H9 (cell line): ENCODE results near the gene CD28. TPM values are rescaled to one million over a fixed set of nuclear protein-coding genes. Genes with fewer than 3 reads are reported as not detected.

ENCODE experiments used
- DNase-seq: peaks from one replicate; pipeline ENCODE4 v3.0.0-alpha.2; 2017
- H2AFZ ChIP-seq: one replicate; pipeline ENCODE4 v1.6.1; 2013; ENCODE audit warnings: mild to moderate bottlenecking, low read length, control low read depth, moderate library complexity
- H2AK5ac ChIP-seq: 2 replicates; pipeline ENCODE4 v1.6.1; 2013; ENCODE audit warnings: low read length, control low read depth, mixed read lengths; ENCODE audit not compliant: insufficient read length
- H2BK120ac ChIP-seq: one replicate; pipeline ENCODE4 v1.6.1; 2013; ENCODE audit warnings: low read depth, mild to moderate bottlenecking, low read length, control low read depth, inconsistent platforms; ENCODE audit not compliant: poor library complexity, severe bottlenecking
- H2BK12ac ChIP-seq: 2 replicates; pipeline ENCODE4 v1.6.1; 2013; ENCODE audit warnings: low read length, control low read depth, mixed read lengths, low read depth; ENCODE audit not compliant: insufficient read length
- H2BK15ac ChIP-seq: 2 replicates; pipeline ENCODE4 v1.6.1; 2013; ENCODE audit warnings: low read depth, low read length, control low read depth
- H2BK20ac ChIP-seq: one replicate; pipeline ENCODE4 v1.6.1; 2013; ENCODE audit warnings: low read depth, mild to moderate bottlenecking, low read length, control low read depth, inconsistent platforms; ENCODE audit not compliant: poor library complexity, severe bottlenecking
- H2BK5ac ChIP-seq: 2 replicates; pipeline ENCODE4 v1.6.1; 2013; ENCODE audit warnings: low read length, control low read depth, mixed read lengths; ENCODE audit not compliant: insufficient read length
- H3K14ac ChIP-seq: 2 replicates; pipeline ENCODE4 v1.6.1; 2013; ENCODE audit warnings: low read length, control low read depth; ENCODE audit not compliant: insufficient read depth
- H3K18ac ChIP-seq: 2 replicates; pipeline ENCODE4 v1.6.1; 2013; ENCODE audit warnings: low read depth, mild to moderate bottlenecking, mixed read lengths, low read length, control low read depth; ENCODE audit not compliant: insufficient read length
- H3K23ac ChIP-seq: 2 replicates; pipeline ENCODE4 v1.6.1; 2013; ENCODE audit warnings: low read length, control low read depth, mixed read lengths, low read depth; ENCODE audit not compliant: insufficient read length
- H3K23me2 ChIP-seq: 2 replicates; pipeline ENCODE4 v1.6.1; 2013; ENCODE audit warnings: low read depth, mild to moderate bottlenecking, mixed read lengths, low read length, control low read depth; ENCODE audit not compliant: insufficient read length, poor library complexity, severe bottlenecking
- H3K27ac ChIP-seq: 2 replicates; pipeline ENCODE4 v1.5.1; 2013; ENCODE audit warnings: low read length, control low read depth, mixed read lengths, low read depth; ENCODE audit not compliant: insufficient read length
- H3K27me3 ChIP-seq: 2 replicates; pipeline ENCODE4 v1.6.1; 2013; ENCODE audit warnings: low read length, control low read depth, inconsistent platforms; ENCODE audit not compliant: insufficient read depth
- H3K4ac ChIP-seq: 2 replicates; pipeline ENCODE4 v1.6.1; 2013; ENCODE audit warnings: low read depth, mild to moderate bottlenecking, control low read depth, inconsistent platforms, low read length, moderate library complexity
- H3K4me1 ChIP-seq: 2 replicates; pipeline ENCODE4 v1.6.1; 2013; ENCODE audit warnings: low read length, control low read depth, inconsistent platforms; ENCODE audit not compliant: insufficient read depth
- H3K4me2 ChIP-seq: 2 replicates; pipeline ENCODE4 v1.6.1; 2013; ENCODE audit warnings: low read length, control low read depth, mixed read lengths; ENCODE audit not compliant: insufficient read length, insufficient read depth
- H3K56ac ChIP-seq: 2 replicates; pipeline ENCODE4 v1.6.1; 2013; ENCODE audit warnings: low read depth, mild to moderate bottlenecking, mixed read lengths, low read length, control low read depth; ENCODE audit not compliant: insufficient read length
- H3K79me1 ChIP-seq: 2 replicates; pipeline ENCODE4 v1.6.1; 2013; ENCODE audit warnings: low read depth, mild to moderate bottlenecking, moderate library complexity, low read length, control low read depth, inconsistent platforms; ENCODE audit not compliant: insufficient read depth, poor library complexity, severe bottlenecking
- H3K79me2 ChIP-seq: 2 replicates; pipeline ENCODE4 v1.6.1; 2013; ENCODE audit warnings: low read length, control low read depth, inconsistent platforms; ENCODE audit not compliant: insufficient read depth
- H3K9ac ChIP-seq: 2 replicates; pipeline ENCODE4 v1.6.1; 2013; ENCODE audit warnings: low read length, control low read depth, mixed read lengths; ENCODE audit not compliant: insufficient read length; ENCODE audit errors: extremely low read depth
- H3K9me3 ChIP-seq: one replicate; pipeline ENCODE4 v1.6.1; 2013; ENCODE audit warnings: low read depth, low read length, inconsistent platforms; ENCODE audit not compliant: control insufficient read depth
- H3T11ph ChIP-seq: one replicate; pipeline ENCODE4 v1.6.1; 2013; ENCODE audit warnings: mild to moderate bottlenecking, low read length, control low read depth, inconsistent platforms
- H4K20me1 ChIP-seq: one replicate; pipeline ENCODE4 v1.6.1; 2013; ENCODE audit not compliant: control insufficient read depth, insufficient read length, insufficient read depth
- H4K5ac ChIP-seq: 2 replicates; pipeline ENCODE4 v1.6.1; 2013; ENCODE audit warnings: low read depth, mild to moderate bottlenecking, mixed read lengths, low read length, control low read depth; ENCODE audit not compliant: insufficient read length
- H4K8ac ChIP-seq: replicated peaks from 2 replicates; pipeline ENCODE4 v1.6.1; 2013; ENCODE audit warnings: low read length, control low read depth, mixed read lengths, low read depth; ENCODE audit not compliant: insufficient read length
- H4K91ac ChIP-seq: 2 replicates; pipeline ENCODE4 v1.6.1; 2013; ENCODE audit warnings: low read depth, mild to moderate bottlenecking, moderate library complexity, mixed read lengths, low read length, control low read depth; ENCODE audit not compliant: insufficient read length
- H3K27ac Mint-ChIP-seq, 3 experiments: 2 replicates in 2 of 3; 3 replicates in 1 of 3; pipeline ENCODE4 v1.8.0; 2020 to 2021; ENCODE audit warnings: mixed read lengths in 3 of 3, mild to moderate bottlenecking in 1 of 3, moderate library complexity in 1 of 3
- H3K27me3 Mint-ChIP-seq: 2 replicates; pipeline ENCODE4 v1.8.0; 2021; ENCODE audit warnings: low read depth, mild to moderate bottlenecking, moderate library complexity, mixed read lengths
- H3K36me3 Mint-ChIP-seq, 3 experiments: 2 replicates in 2 of 3; 3 replicates in 1 of 3; pipeline ENCODE4 v1.8.0; 2020 to 2021; ENCODE audit warnings: low read depth in 3 of 3, mixed read lengths in 3 of 3; ENCODE audit not compliant: insufficient read depth in 1 of 3
- H3K4me1 Mint-ChIP-seq, 2 experiments: 2 replicates each; pipeline ENCODE4 v1.8.0; 2020; ENCODE audit warnings: mixed read lengths in 2 of 2
- H3K4me3 Mint-ChIP-seq, 2 experiments: 2 replicates in 1 of 2; 3 replicates in 1 of 2; pipeline ENCODE4 v1.8.0; 2020 to 2021; ENCODE audit warnings: mild to moderate bottlenecking in 2 of 2, mixed read lengths in 2 of 2, moderate library complexity in 1 of 2
- H3K9me3 Mint-ChIP-seq, 2 experiments: 2 replicates in 1 of 2; 3 replicates in 1 of 2; pipeline ENCODE4 v1.8.0; 2020; ENCODE audit warnings: mild to moderate bottlenecking in 2 of 2, mixed read lengths in 2 of 2, moderate library complexity in 1 of 2
- CTCF ChIP-seq: fragments of 200-600 bp; sonication (generic); conservative IDR thresholded peaks from 3 replicates; pipeline ENCODE4 v1.8.0; 2021; ENCODE audit warnings: antibody characterized with exemption, mild to moderate bottlenecking
- WGBS: extraction: QIAGEN DNeasy Blood & Tissue Kit; methylation state at CpG from one replicate; pipeline ENCODE4 v1.1.7; 2013; ENCODE audit warnings: missing lambda C conversion rate, low lambda C conversion rate, mixed read lengths; ENCODE audit not compliant: insufficient read length; ENCODE audit errors: extremely low coverage; 5-methylcytosine and 5-hydroxymethylcytosine counted together
- total RNA-seq: library from RNA; stranded (reverse); gene quantifications from 2 replicates; pipeline ENCODE4 v1.2.1, GENCODE V29; 2021

Gene CD28
- total RNA-seq, 1 experiment from 2014 or later = not detected

DNA sequence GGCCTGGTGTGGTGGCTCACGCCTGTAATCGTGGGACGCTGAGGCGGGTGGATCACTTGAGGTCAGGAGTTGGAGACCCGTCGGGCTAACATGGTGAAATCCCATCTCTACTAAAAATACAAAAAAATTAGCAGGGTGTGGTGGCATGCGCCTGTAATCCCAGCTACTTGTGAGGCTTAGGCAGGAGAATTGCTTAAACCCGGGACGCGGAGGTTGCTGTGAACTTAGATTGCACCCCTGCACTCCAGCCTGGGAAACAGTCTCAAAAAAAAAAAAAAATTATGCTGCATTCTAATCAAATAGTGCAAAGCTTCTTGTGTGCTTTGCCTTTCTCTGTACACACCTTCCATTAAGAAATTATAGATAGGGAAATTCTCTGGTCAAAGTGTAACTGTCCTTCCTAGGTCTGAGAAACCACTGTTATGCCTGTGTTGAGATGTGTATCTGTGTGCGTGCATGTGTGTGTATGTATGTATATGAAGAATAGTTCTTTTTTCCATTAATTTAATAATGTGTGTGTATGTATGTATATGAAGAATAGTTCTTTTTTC lies 2.5 kb downstream of the CD28 start:
- H2BK12ac ChIP-seq = no peak overlapping the region
- H3K9me3 ChIP-seq = no peaks in the 10 kb centered on the region
- H2BK20ac ChIP-seq = no peak overlapping the region
- H3K23ac ChIP-seq = no peak overlapping the region
- no peak overlapping the region for H3K4me2 ChIP-seq
- no peak overlapping the region for H4K91ac ChIP-seq
- H3K56ac ChIP-seq = no peak overlapping the region
- H4K20me1 ChIP-seq = no peaks in the 10 kb centered on the region
- no peak overlapping the region for H2BK15ac ChIP-seq
- H3K27me3 ChIP-seq = no peaks in the 10 kb centered on the region
- no peaks in the 10 kb centered on the region for H3K23me2 ChIP-seq
- H3K79me2 ChIP-seq = no peaks in the 10 kb centered on the region
- no peaks in the 10 kb centered on the region for H3K9me3 Mint-ChIP-seq
- no peaks in the 10 kb centered on the region for H3K36me3 Mint-ChIP-seq
- no peak overlapping the region for H3K9ac ChIP-seq
- H3T11ph ChIP-seq = no peak overlapping the region
- WGBS = no CpG with 5 or more reads among the region's 11 CpGs
- TF ChIP-seq CTCF = no peak
- H3K4me1 Mint-ChIP-seq = peaks cover 4 to 9% of the 10 kb centered on the region in 2 experiments; a peak in 3 of 4 replicates
- no peak overlapping the region for H3K27ac ChIP-seq
- no peak overlapping the region for H3K18ac ChIP-seq
- H2BK120ac ChIP-seq = no peak overlapping the region
- H3K79me1 ChIP-seq = no peaks in the 10 kb centered on the region
- H3K14ac ChIP-seq = no peak overlapping the region
- no peak overlapping the region for H2BK5ac ChIP-seq
- no peak for DNase-seq
- H2AFZ ChIP-seq = no peak overlapping the region
- no peak overlapping the region for H4K8ac ChIP-seq
- no peak overlapping the region for H3K4ac ChIP-seq
- H3K4me3 Mint-ChIP-seq = no peak overlapping the region
- no peak overlapping the region for H3K27ac Mint-ChIP-seq
- H4K5ac ChIP-seq = no peak overlapping the region
- no peak overlapping the region for H2AK5ac ChIP-seq
- H3K4me1 ChIP-seq = no peaks in the 10 kb centered on the region
- no peaks in the 10 kb centered on the region; the same call in 1 of the 2 replicates for H3K27me3 Mint-ChIP-seq
